H1 (cell line): ENCODE results near the gene OSBPL2. TPM values are rescaled to one million over a fixed set of nuclear protein-coding genes. Genes with fewer than 3 reads are reported as not detected.
A peak's percentile ranks its signal among the peaks of the same experiment; 100 is the strongest.

Source experiments
- CTCF ChIA-PET: fragments of 300-600 bp; sonication (Branson Sonifier 250); formaldehyde crosslinking; loops from one replicate; lab custom pipeline; 2021; ENCODE audit not compliant: partially characterized antibody; lab: Charles Lee
- POLR2A ChIA-PET: fragments of 300-600 bp; sonication (Branson Sonifier 250); formaldehyde crosslinking; loops from one replicate; lab custom pipeline; 2021; ENCODE audit warnings: inconsistent platforms; ENCODE audit not compliant: partially characterized antibody; lab: Charles Lee
- DNase-seq, 2 experiments: peaks; one replicate each; pipeline versions ENCODE4 v3.0.0 to v3.0.0-alpha.2; 2010 to 2022; ENCODE audit warnings: low spot score in 2 of 2, low read depth in 1 of 2, mixed read lengths in 1 of 2
- FAIRE-seq: peaks from 2 replicates; lab custom pipeline; 2011; peaks lifted over from hg19 to GRCh38; lab: Jason Lieb, UNC
- H2AFZ ChIP-seq: 2 replicates; pipeline ENCODE4 v1.8.1; 2012; ENCODE audit warnings: low read length, inconsistent platforms
- H2AK5ac ChIP-seq: 2 replicates; pipeline ENCODE4 v1.6.1; 2013; ENCODE audit warnings: low read depth, low read length
- H2BK120ac ChIP-seq: replicated peaks from 2 replicates; pipeline ENCODE3; 2013; ENCODE audit warnings: low read depth, low read length, inconsistent platforms
- H2BK12ac ChIP-seq: 2 replicates; pipeline ENCODE4 v1.6.1; 2013; ENCODE audit warnings: low read depth, low read length
- H2BK15ac ChIP-seq: 2 replicates; pipeline ENCODE4 v1.6.1; 2013; ENCODE audit warnings: low read length
- H2BK20ac ChIP-seq: 2 replicates; pipeline ENCODE4 v1.6.1; 2013; ENCODE audit warnings: low read length
- H2BK5ac ChIP-seq: 2 replicates; pipeline ENCODE4 v1.6.1; 2013; ENCODE audit warnings: low read depth, low read length
- H3K14ac ChIP-seq: 2 replicates; pipeline ENCODE4 v1.6.1; 2013; ENCODE audit warnings: inconsistent platforms; ENCODE audit not compliant: insufficient read length
- H3K18ac ChIP-seq: 2 replicates; pipeline ENCODE4 v1.6.1; 2013; ENCODE audit warnings: low read length; ENCODE audit errors: extremely low read depth
- H3K23ac ChIP-seq: 2 replicates; pipeline ENCODE4 v1.6.1; 2013; ENCODE audit warnings: inconsistent platforms; ENCODE audit not compliant: insufficient read length
- H3K23me2 ChIP-seq: 2 replicates; pipeline ENCODE4 v1.6.1; 2013; ENCODE audit warnings: low read depth, low read length
- H3K27ac ChIP-seq: 2 replicates; pipeline ENCODE4 v1.6.1; 2011; ENCODE audit warnings: low read depth, low read length, inconsistent platforms
- H3K27me3 ChIP-seq, 4 experiments: replicated peaks in 1 of 4; 1 replicate in 1 of 4; 2 replicates in 3 of 4; pipeline versions ENCODE4 v1.6.1 to v1.8.1; 2011 to 2013; ENCODE audit warnings: low read length in 3 of 4, mild to moderate bottlenecking in 3 of 4, inconsistent platforms in 2 of 4, mixed read lengths in 2 of 4, moderate library complexity in 1 of 4; ENCODE audit not compliant: control insufficient read depth in 3 of 4, insufficient read depth in 3 of 4; ENCODE audit errors: extremely low read depth in 1 of 4
- H3K36me3 ChIP-seq, 4 experiments: 2 replicates each; pipeline versions ENCODE4 v1.6.1 to v1.8.1; 2011 to 2013; ENCODE audit warnings: mild to moderate bottlenecking in 4 of 4, low read length in 3 of 4, moderate library complexity in 2 of 4, control low read depth in 1 of 4, inconsistent platforms in 1 of 4; ENCODE audit not compliant: insufficient read depth in 4 of 4, control insufficient read depth in 2 of 4
- H3K4ac ChIP-seq: replicated peaks from 2 replicates; pipeline ENCODE3; 2013; ENCODE audit warnings: low read length, low read depth, mixed read lengths, inconsistent platforms; ENCODE audit not compliant: insufficient read length
- H3K4me1 ChIP-seq, 4 experiments: replicated peaks in 1 of 4; 1 replicate in 1 of 4; 2 replicates in 3 of 4; pipeline versions ENCODE4 v1.6.1 to v1.8.1; 2011 to 2013; ENCODE audit warnings: low read length in 3 of 4, inconsistent platforms in 2 of 4, mixed read lengths in 1 of 4; ENCODE audit not compliant: insufficient read depth in 4 of 4, control insufficient read depth in 3 of 4
- H3K4me2 ChIP-seq, 2 experiments: 2 replicates each; pipeline versions ENCODE4 v1.6.1 to v1.8.1; 2011 to 2013; ENCODE audit warnings: low read depth in 2 of 2, low read length in 2 of 2, control low read depth in 1 of 2, inconsistent platforms in 1 of 2, mild to moderate bottlenecking in 1 of 2; ENCODE audit not compliant: insufficient read depth in 1 of 2
- H3K4me3 ChIP-seq, 4 experiments: fragments of 200-600, 300-600 bp in 1 of 4; sonication (generic), shearing (Covaris generic), sonication (Bioruptor Twin) in 1 of 4; 2 replicates each; pipeline versions ENCODE4 v1.5.1 to v1.8.1; 2011 to 2016; ENCODE audit warnings: low read length in 4 of 4, low read depth in 3 of 4, control low read depth in 2 of 4, inconsistent platforms in 2 of 4, mild to moderate bottlenecking in 2 of 4, mixed read lengths in 1 of 4, moderate library complexity in 1 of 4; ENCODE audit not compliant: insufficient read depth in 2 of 4; ENCODE audit errors: extremely low read depth in 1 of 4
- H3K56ac ChIP-seq: replicated peaks from 2 replicates; pipeline ENCODE3; 2013; ENCODE audit warnings: low read depth, mild to moderate bottlenecking, mixed read lengths, low read length, inconsistent platforms; ENCODE audit not compliant: insufficient read length
- H3K79me1 ChIP-seq: 2 replicates; pipeline ENCODE4 v1.6.1; 2013; ENCODE audit warnings: low read depth, low read length, control low read depth
- H3K79me2 ChIP-seq, 2 experiments: 2 replicates each; pipeline versions ENCODE4 v1.6.1 to v1.8.1; 2012 to 2013; ENCODE audit warnings: low read length in 2 of 2, mild to moderate bottlenecking in 2 of 2, inconsistent platforms in 1 of 2; ENCODE audit not compliant: insufficient read depth in 2 of 2, control insufficient read depth in 1 of 2
- H3K9ac ChIP-seq, 4 experiments: replicated peaks in 1 of 4; 1 replicate in 1 of 4; 2 replicates in 3 of 4; pipeline versions ENCODE4 v1.6.1 to v1.8.1; 2011 to 2013; ENCODE audit warnings: low read depth in 3 of 4, low read length in 3 of 4, control low read depth in 2 of 4, mild to moderate bottlenecking in 2 of 4, moderate library complexity in 2 of 4, inconsistent platforms in 1 of 4; ENCODE audit errors: extremely low read depth in 1 of 4
- H3K9me3 ChIP-seq, 2 experiments: 2 replicates each; pipeline versions ENCODE4 v1.6.1 to v1.8.1; 2012 to 2013; ENCODE audit warnings: mild to moderate bottlenecking in 2 of 2, moderate library complexity in 2 of 2, control low read depth in 1 of 2, inconsistent platforms in 1 of 2, low read depth in 1 of 2, low read length in 1 of 2, mixed read lengths in 1 of 2; ENCODE audit not compliant: insufficient read depth in 2 of 2
- H4K20me1 ChIP-seq, 2 experiments: replicated peaks in 1 of 2; 2 replicates each; pipeline versions ENCODE3 to v1.8.1; 2011 to 2013; ENCODE audit warnings: inconsistent platforms in 2 of 2, low read length in 2 of 2, mild to moderate bottlenecking in 1 of 2; ENCODE audit not compliant: insufficient read depth in 2 of 2, control insufficient read depth in 1 of 2
- H4K5ac ChIP-seq: 2 replicates; pipeline ENCODE4 v1.6.1; 2013; ENCODE audit warnings: low read length, low read depth, mixed read lengths, inconsistent platforms; ENCODE audit not compliant: insufficient read length
- H4K8ac ChIP-seq: 2 replicates; pipeline ENCODE4 v1.8.0; 2013; ENCODE audit warnings: mild to moderate bottlenecking, moderate library complexity, low read length, inconsistent platforms; ENCODE audit not compliant: insufficient read depth; ENCODE audit errors: extremely low read depth
- H4K91ac ChIP-seq: replicated peaks from 2 replicates; pipeline ENCODE3; 2013; ENCODE audit warnings: low read length, mixed read lengths, inconsistent platforms; ENCODE audit not compliant: insufficient read length
- BRCA1 ChIP-seq: IDR thresholded peaks from 2 replicates; pipeline ENCODE4 v1.6.1; 2012; ENCODE audit warnings: low read depth, low read length, improper control_type of control experiment
- E2F6 ChIP-seq: IDR thresholded peaks from 2 replicates; pipeline ENCODE4 v1.6.1; 2012; ENCODE audit warnings: inconsistent platforms
- EP300 ChIP-seq, 2 experiments: IDR thresholded peaks; 1 replicate in 1 of 2; 2 replicates in 1 of 2; pipeline ENCODE4 v1.6.1; 2011 to 2012; ENCODE audit warnings: low read depth in 2 of 2, low read length in 2 of 2, mild to moderate bottlenecking in 2 of 2, borderline replicate concordance in 1 of 2, inconsistent platforms in 1 of 2, moderate library complexity in 1 of 2
- GABPA ChIP-seq: IDR thresholded peaks from 2 replicates; pipeline ENCODE4 v1.6.1; 2011; ENCODE audit warnings: mild to moderate bottlenecking, low read length, moderate library complexity, borderline replicate concordance; ENCODE audit not compliant: insufficient read depth
- NANOG ChIP-seq: IDR thresholded peaks from 2 replicates; pipeline ENCODE4 v1.6.1; 2011; ENCODE audit warnings: low read length, low read depth, mild to moderate bottlenecking, inconsistent platforms; ENCODE audit not compliant: insufficient read depth, poor library complexity, severe bottlenecking
- RAD21 ChIP-seq, 2 experiments: IDR thresholded peaks in 1 of 2; conservative IDR thresholded peaks in 1 of 2; 2 replicates each; pipeline ENCODE4 v1.6.1; 2011; ENCODE audit warnings: low read depth in 2 of 2, low read length in 2 of 2, improper control_type of control experiment in 1 of 2, inconsistent platforms in 1 of 2, mild to moderate bottlenecking in 1 of 2, moderate library complexity in 1 of 2
- RFX5 ChIP-seq: IDR thresholded peaks from 2 replicates; pipeline ENCODE4 v1.6.1; 2011; ENCODE audit warnings: low read depth, low read length, improper control_type of control experiment, borderline replicate concordance
- SP4 ChIP-seq: IDR thresholded peaks from 2 replicates; pipeline ENCODE4 v1.6.1; 2012; ENCODE audit warnings: low read length, inconsistent platforms
- TAF1 ChIP-seq: IDR thresholded peaks from 2 replicates; pipeline ENCODE4 v1.6.1; 2011; ENCODE audit warnings: mild to moderate bottlenecking, low read depth, low read length
- WGBS, 2 experiments: shearing (Covaris generic) in 1 of 2; methylation state at CpG; one replicate each; pipeline versions ENCODE4 v1.1.6 to v1.1.7; 2013 to 2015; ENCODE audit warnings: low lambda C conversion rate in 2 of 2, mixed read lengths in 2 of 2, inconsistent platforms in 1 of 2, low coverage in 1 of 2, missing lambda C conversion rate in 1 of 2; ENCODE audit not compliant: insufficient replicate concordance in 2 of 2, insufficient coverage in 1 of 2, insufficient read length in 1 of 2; ENCODE audit errors: extremely low coverage in 1 of 2, missing lambda C conversion rate in 1 of 2; 5-methylcytosine and 5-hydroxymethylcytosine counted together
- polyA plus RNA-seq, 7 experiments: library from polyadenylated mRNA; depleted of rRNA in 3 of 7; stranded (reverse) in 5 of 7; unstranded in 2 of 7; fragments of >200 nt in 5 of 7; fragments of 200-250 nt in 2 of 7; gene quantifications; 1 replicate in 5 of 7; 2 replicates in 1 of 7; 4 replicates in 1 of 7; pipeline versions ENCODE4 v1.2.1 to v1.2.3, GENCODE V29; 2011 to 2013; ENCODE audit warnings: missing spikeins in 2 of 7, mixed read lengths in 2 of 7
- total RNA-seq: library from RNA; stranded (reverse); fragmentation: NEBNext Ultra II Directional; extraction: Animal tissue kit (Norgen Biotek cat#: 25700); gene quantifications from 2 replicates; pipeline ENCODE4 v1.2.1, GENCODE V29; 2021
- TF ChIP-seq, protein P1 (sequence below): IDR thresholded peaks from 2 replicates; pipeline ENCODE4 v1.6.1; 2012; ENCODE audit warnings: low read length, inconsistent platforms

OSBPL2 gene
- total and polyA plus RNA-seq, 2 of the 8 experiments (the other 6 are each of a cell fraction or from before 2014, with no cell fraction given), result 11.7 to 42.4 TPM

GRCh38 chr20:62242176-62242575 is 3.9 kb downstream of the OSBPL2 start:
- Histone ChIP-seq H4K8ac (0 out of 2 replicates have a peak overlapping the region, but pooled peaks have one; percentile 25), H3K4me1 (peaks cover 0 to 7% (median 4%) of the 10 kb centered on the region in 4 experiments; a peak in 5 of 7 replicates), H3K27ac (no peak overlapping the region), H2AFZ (no peak overlapping the region), H3K4me2 (no peak overlapping the region), H4K20me1 (peaks cover 14 to 40% of the 10 kb centered on the region in 2 experiments), H4K91ac (no peak overlapping the region), H3K36me3 (peaks cover 0 to 2% (median 0%) of the 10 kb centered on the region in 4 experiments; a peak in 1 of 8 replicates), H3K23ac (no peak overlapping the region), H3K4ac (no peak overlapping the region), H3K79me1 (peaks cover 28% of the 10 kb centered on the region), H2AK5ac (no peak overlapping the region), H3K9me3 (no peaks in the 10 kb centered on the region), H2BK5ac (no peak overlapping the region), H3K79me2 (peaks cover 6 to 76% of the 10 kb centered on the region in 2 experiments), H2BK120ac (no peak overlapping the region), H3K14ac (no peak overlapping the region), H4K5ac (no peak overlapping the region), H3K4me3 (no peak overlapping the region), H3K9ac (no peak overlapping the region), H3K56ac (no peak overlapping the region), H2BK20ac (no peak overlapping the region), H2BK15ac (no peak overlapping the region), H2BK12ac (no peak overlapping the region), H3K18ac (no peak overlapping the region), H3K27me3 (no peaks in the 10 kb centered on the region), H3K23me2 (peaks cover 2% of the 10 kb centered on the region; the same call in 1 of the 2 replicates)
- ChIA-PET CTCF (interaction anchor here (1.2 to 1.3 kb wide), 2 partner anchors 59 to 106 kb away, joined by 3 read pairs; no protein-coding TSS in a partner anchor), POLR2A (interaction anchor here (1.0 to 1.4 kb wide), 3 partner anchors 21 to 113 kb away, joined by 3 read pairs; no protein-coding TSS in a partner anchor)
- FAIRE-seq, result no peak
- DNase-seq, result no peak
- WGBS, 2 experiments, result 87% methylated on average over 6 of the region's 6 CpGs; no CpG with 5 or more reads in 1 of the 2 experiments
- no peak for TF ChIP-seq NANOG
- no peak for TF ChIP-seq TAF1
- TF ChIP-seq RAD21 (IDR thresholded peaks at IDR 0.05 in 1 of 2, conservative IDR thresholded peaks at IDR 0.05 in 1 of 2; ENCODE audit: low read depth in 2 of 2, low read length in 2 of 2), result no peak
- no peak for TF ChIP-seq RFX5
- no peak for TF ChIP-seq GABPA
- TF ChIP-seq BRCA1, result no peak
- no peak for TF ChIP-seq EP300 (IDR thresholded peaks at IDR 0.05; ENCODE audit: borderline replicate concordance in 1 of 2, low read depth in 2 of 2, low read length in 2 of 2)
- TF ChIP-seq E2F6, result no peak
- TF ChIP-seq SP4, result no peak
- TF ChIP-seq, protein P1, sequence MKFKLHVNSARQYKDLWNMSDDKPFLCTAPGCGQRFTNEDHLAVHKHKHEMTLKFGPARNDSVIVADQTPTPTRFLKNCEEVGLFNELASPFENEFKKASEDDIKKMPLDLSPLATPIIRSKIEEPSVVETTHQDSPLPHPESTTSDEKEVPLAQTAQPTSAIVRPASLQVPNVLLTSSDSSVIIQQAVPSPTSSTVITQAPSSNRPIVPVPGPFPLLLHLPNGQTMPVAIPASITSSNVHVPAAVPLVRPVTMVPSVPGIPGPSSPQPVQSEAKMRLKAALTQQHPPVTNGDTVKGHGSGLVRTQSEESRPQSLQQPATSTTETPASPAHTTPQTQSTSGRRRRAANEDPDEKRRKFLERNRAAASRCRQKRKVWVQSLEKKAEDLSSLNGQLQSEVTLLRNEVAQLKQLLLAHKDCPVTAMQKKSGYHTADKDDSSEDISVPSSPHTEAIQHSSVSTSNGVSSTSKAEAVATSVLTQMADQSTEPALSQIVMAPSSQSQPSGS, result no peak
